Common myeloid progenitor, CD34-positive (primary cell): ENCODE results near the gene CLDN7.

Experiments
- CTCF ChIA-PET: fragments of 350-600 bp; sonication (Branson Sonifier 250); formaldehyde crosslinking; loops from one replicate; lab custom pipeline; 2021; ENCODE audit warnings: antibody characterized with exemption; lab: Charles Lee
- POLR2A ChIA-PET: fragments of 350-600 bp; sonication (Branson Sonifier 250); formaldehyde crosslinking; loops from one replicate; lab custom pipeline; 2021; ENCODE audit warnings: antibody characterized with exemption; lab: Charles Lee
- DNase-seq, 3 donors: peaks; one replicate each; pipeline versions ENCODE4 v3.0.0 to v3.0.0-alpha.2; 2013
- H3K27ac ChIP-seq, 2 experiments: 1 replicate in 1 of 2; 2 replicates in 1 of 2; pipeline ENCODE4 v1.7.0; 2013; ENCODE audit warnings: inconsistent platforms in 2 of 2, low read length in 2 of 2, mild to moderate bottlenecking in 2 of 2, low read depth in 1 of 2, moderate library complexity in 1 of 2; ENCODE audit not compliant: severe bottlenecking in 2 of 2, insufficient read depth in 1 of 2, poor library complexity in 1 of 2
- H3K27me3 ChIP-seq, 5 experiments: replicated peaks in 2 of 5; 1 replicate in 3 of 5; 2 replicates in 2 of 5; pipeline versions ENCODE4 v1.6.1 to v1.7.0; 2013; ENCODE audit warnings: low read length in 4 of 5, mild to moderate bottlenecking in 2 of 5, moderate library complexity in 2 of 5, inconsistent platforms in 1 of 5; ENCODE audit not compliant: insufficient read depth in 5 of 5, control insufficient read depth in 4 of 5
- H3K36me3 ChIP-seq, 4 experiments: 1 replicate in 2 of 4; 2 replicates in 2 of 4; pipeline versions ENCODE4 v1.6.1 to v1.7.0; 2013; ENCODE audit warnings: low read length in 3 of 4, control low read depth in 1 of 4, mild to moderate bottlenecking in 1 of 4; ENCODE audit not compliant: control insufficient read depth in 4 of 4, insufficient read depth in 4 of 4
- H3K4me1 ChIP-seq, 4 experiments: 1 replicate in 3 of 4; 2 replicates in 1 of 4; pipeline versions ENCODE4 v1.6.1 to v1.7.1; 2013; ENCODE audit warnings: low read length in 3 of 4, mild to moderate bottlenecking in 3 of 4, control low read depth in 1 of 4, inconsistent platforms in 1 of 4, moderate library complexity in 1 of 4; ENCODE audit not compliant: control insufficient read depth in 4 of 4, insufficient read depth in 4 of 4; ENCODE audit errors: control extremely low read depth in 1 of 4
- H3K4me3 ChIP-seq, 7 experiments: 1 replicate in 4 of 7; 2 replicates in 3 of 7; pipeline versions ENCODE4 v1.5.1 to v1.7.0; 2013; ENCODE audit warnings: mild to moderate bottlenecking in 7 of 7, low read length in 6 of 7, moderate library complexity in 6 of 7, inconsistent platforms in 2 of 7, low read depth in 2 of 7, control low read depth in 1 of 7; ENCODE audit not compliant: insufficient read depth in 4 of 7, control insufficient read depth in 1 of 7; ENCODE audit errors: extremely low read depth in 1 of 7
- H3K9me3 ChIP-seq, 5 experiments: 1 replicate in 4 of 5; 2 replicates in 1 of 5; pipeline versions ENCODE4 v1.6.1 to v1.7.1; 2013; ENCODE audit warnings: low read length in 4 of 5, mild to moderate bottlenecking in 2 of 5, inconsistent platforms in 1 of 5, low read depth in 1 of 5, moderate library complexity in 1 of 5; ENCODE audit not compliant: control insufficient read depth in 4 of 5, insufficient read depth in 2 of 5; ENCODE audit errors: control extremely low read depth in 1 of 5
- WGBS: methylation state at CpG from one replicate; pipeline ENCODE4 v1.1.5; 2013; ENCODE audit not compliant: insufficient coverage; 5-methylcytosine and 5-hydroxymethylcytosine counted together

Gene CLDN7

GRCh38 chr17:7224661-7225111 is 37.6 kb downstream of the CLDN7 start:
- WGBS: 88% methylated on average over 7 of the region's 15 CpGs
- ChIA-PET CTCF (interaction anchor here (1.2 to 1.6 kb wide), 2 partner anchors 9 to 10 kb away, joined by 3 read pairs; no protein-coding TSS in a partner anchor), POLR2A (no interaction called here)

DNA sequence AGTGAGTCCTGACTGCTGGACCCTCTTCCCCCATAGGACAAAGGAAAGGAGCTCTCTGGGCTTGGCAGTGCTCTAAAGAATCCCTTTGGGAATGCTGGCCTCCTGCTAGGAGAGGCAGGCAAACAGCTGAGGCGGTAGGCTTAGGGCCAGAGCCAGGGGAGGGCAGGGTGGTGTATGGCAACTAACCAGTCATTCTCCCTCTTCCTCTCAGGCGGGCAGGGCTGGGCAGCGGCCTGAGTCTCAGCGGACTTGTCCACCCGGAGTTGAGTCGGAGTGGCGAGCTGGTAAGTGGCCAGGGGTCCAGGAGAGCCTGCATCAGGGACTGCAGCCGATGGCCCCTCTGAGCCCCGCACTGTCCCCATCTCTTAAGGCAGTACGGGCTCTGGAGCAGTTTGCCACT is 38.2 kb downstream of the CLDN7 start:
- ChIA-PET CTCF (interaction anchor here (1.2 to 4.9 kb wide), 4 partner anchors 8 to 72 kb away, joined by 3 to 39 read pairs (median 3); no protein-coding TSS in a partner anchor), POLR2A (no interaction called here)
- DNase-seq: no peak
- H3K27me3 ChIP-seq: no peaks in the 10 kb centered on the region
- 94% methylated on average over 6 of the region's 10 CpGs for WGBS
- H3K27ac ChIP-seq: no peak overlapping the region
- peaks cover 13 to 80% (median 58%) of the 10 kb centered on the region in 4 experiments for H3K36me3 ChIP-seq
- no peak overlapping the region for H3K4me3 ChIP-seq
- H3K4me1 ChIP-seq: peaks cover 0 to 23% (median 20%) of the 10 kb centered on the region in 4 experiments
- H3K9me3 ChIP-seq: no peaks in the 10 kb centered on the region

More at GRCh38 chr17:7224661-7225111, 37.6 kb downstream of the CLDN7 start:
- Histone ChIP-seq H3K27me3 (no peaks in the 10 kb centered on the region), H3K9me3 (no peaks in the 10 kb centered on the region), H3K36me3 (peaks cover 13 to 86% (median 63%) of the 10 kb centered on the region in 4 experiments), H3K4me1 (peaks cover 0 to 18% (median 15%) of the 10 kb centered on the region in 4 experiments), H3K27ac (no peak overlapping the region), H3K4me3 (no peak overlapping the region)
- DNase-seq: no peak

- Histone ChIP-seq H3K9me3 (no peaks in the 10 kb centered on the region), H3K4me1 (peaks cover 0 to 31% (median 28%) of the 10 kb centered on the region in 4 experiments), H3K27me3 (no peaks in the 10 kb centered on the region), H3K36me3 (peaks cover 13 to 73% (median 54%) of the 10 kb centered on the region in 4 experiments), H3K27ac (no peak overlapping the region), H3K4me3 (no peak overlapping the region)
- no peak for DNase-seq
- WGBS: 100% methylated on average over 4 of the region's 4 CpGs
- CTCF ChIA-PET: interaction anchor here (1.2 to 4.9 kb wide), 3 partner anchors 9 to 73 kb away, joined by 3 to 39 read pairs (median 8); no protein-coding TSS in a partner anchor
- POLR2A ChIA-PET: no interaction called here
These were observed 38.9 kb downstream of the CLDN7 start for GRCh38 chr17:7223375-7223774.

GRCh38 chr17:7222972-7223292 is 39.3 kb downstream of the CLDN7 start:
- Histone ChIP-seq H3K4me1 (peaks cover 0 to 35% (median 32%) of the 10 kb centered on the region in 4 experiments), H3K4me3 (no peak overlapping the region), H3K36me3 (peaks cover 10 to 69% (median 52%) of the 10 kb centered on the region in 4 experiments), H3K27ac (no peak overlapping the region), H3K27me3 (no peaks in the 10 kb centered on the region), H3K9me3 (no peaks in the 10 kb centered on the region)
- 92% methylated on average over 5 of the region's 7 CpGs for WGBS
- ChIA-PET CTCF (interaction anchor here (1.1 to 5.3 kb wide), 4 partner anchors 11 to 73 kb away, joined by 3 to 75 read pairs (median 24); partner anchors contain the start of gene DVL2), POLR2A (no interaction called here)
- no peak for DNase-seq

DNA sequence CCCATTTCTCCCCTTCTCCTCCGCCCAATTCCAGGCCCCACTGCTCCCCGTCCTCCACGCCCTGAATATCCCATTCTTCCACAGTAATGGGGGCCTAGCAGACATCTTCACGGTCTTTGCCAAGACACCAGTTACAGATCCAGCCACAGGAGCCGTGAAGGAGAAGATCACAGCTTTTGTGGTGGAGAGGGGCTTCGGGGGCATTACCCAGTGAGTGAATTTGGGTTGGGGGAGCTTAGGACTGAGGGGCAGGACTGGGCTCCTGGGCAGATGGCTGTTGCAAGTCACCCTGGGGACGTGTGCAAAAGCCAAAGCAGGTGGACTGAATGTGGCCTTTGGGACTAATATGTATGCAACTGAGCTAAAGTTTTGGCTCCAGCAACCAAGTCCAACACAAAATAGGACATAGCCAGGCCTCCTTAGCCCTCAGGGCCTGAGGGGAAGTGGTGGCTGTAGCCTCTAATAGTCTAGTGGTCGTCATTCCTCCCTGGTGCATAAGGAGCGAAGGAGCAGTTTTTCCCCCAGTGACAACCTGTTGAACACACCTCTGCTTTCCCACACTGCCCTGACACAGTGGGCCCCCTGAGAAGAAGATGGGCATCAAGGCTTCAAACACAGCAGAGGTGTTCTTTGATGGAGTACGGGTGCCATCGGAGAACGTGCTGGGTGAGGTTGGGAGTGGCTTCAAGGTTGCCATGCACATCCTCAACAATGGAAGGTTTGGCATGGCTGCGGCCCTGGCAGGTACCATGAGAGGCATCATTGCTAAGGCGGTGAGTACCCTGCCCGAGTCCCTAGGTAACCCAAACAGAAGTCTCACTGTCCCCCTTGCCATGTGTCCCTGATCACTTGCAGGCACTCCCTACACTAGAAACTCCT is 39.9 kb downstream of the CLDN7 start:
- CTCF ChIA-PET: interaction anchor here (1.1 to 5.3 kb wide), 5 partner anchors 11 to 123 kb away, joined by 3 to 75 read pairs (median 8); partner anchors contain the start of gene DVL2

GRCh38 chr17:7221278-7222092 is 40.8 kb downstream of the CLDN7 start:
- Histone ChIP-seq H3K4me3 (peak overlapping the region in 1 of 7 experiments; percentile 89), H3K9me3 (no peaks in the 10 kb centered on the region), H3K27ac (no peak overlapping the region), H3K27me3 (no peaks in the 10 kb centered on the region), H3K4me1 (peaks cover 0 to 45% (median 41%) of the 10 kb centered on the region in 4 experiments), H3K36me3 (peaks cover 4 to 54% (median 44%) of the 10 kb centered on the region in 4 experiments)
- whole genome bisulfite sequencing: 93% methylated on average over 10 of the region's 10 CpGs
- ChIA-PET POLR2A (interaction anchor here (0.6 to 2.9 kb wide), 6 partner anchors 13 to 115 kb away, joined by 3 to 21 read pairs (median 4); partner anchors contain the start of genes ACAP1, DVL2 and PHF23), CTCF (interaction anchor here (0.7 to 5.3 kb wide), 21 partner anchors 9 to 177 kb away, joined by 3 to 75 read pairs (median 4); partner anchors contain the start of genes ACAP1, ASGR1, DVL2 and GABARAP)
- DNase-seq: no peak

More for the DNA sequence above, 39.9 kb downstream of the CLDN7 start:
- Histone ChIP-seq H3K9me3 (no peaks in the 10 kb centered on the region), H3K36me3 (peaks cover 10 to 63% (median 49%) of the 10 kb centered on the region in 4 experiments), H3K27me3 (no peaks in the 10 kb centered on the region), H3K4me1 (peaks cover 0 to 40% (median 36%) of the 10 kb centered on the region in 4 experiments), H3K4me3 (no peak overlapping the region), H3K27ac (no peak overlapping the region)
- WGBS: 99% methylated on average over 13 of the region's 15 CpGs
- no peak for DNase-seq
- POLR2A ChIA-PET: interaction anchor here (1.3 kb wide), 1 partner anchor 12 kb away, joined by 3 read pairs; the partner anchor contains the start of gene DVL2
